ENCODE measurements around the gene POU6F2. TPM values are rescaled to one million over a fixed set of nuclear protein-coding genes. Genes with fewer than 3 reads are reported as not detected.

Gene POU6F2
- total and polyA plus RNA-seq, 2 experiments from 2014 or later, result 7.2 to 7.3 TPM

GRCh38 chr7:39219869-39220268 lies 242.2 kb downstream of the POU6F2 start:
- Histone ChIP-seq H3K4me3 (no peak overlapping the region), H3F3A (replicated peaks; ENCODE audit: low read depth) (no peaks in the 10 kb centered on the region), H3K4me2 (no peak overlapping the region), H3K36me3 (ENCODE audit: insufficient read depth) (no peaks in the 10 kb centered on the region), H4K20me1 (replicated peaks; ENCODE audit: insufficient read depth) (no peaks in the 10 kb centered on the region), H3K9me2 (ENCODE audit: insufficient read depth) (peaks cover 10% of the 10 kb centered on the region), H3K79me2 (replicated peaks; ENCODE audit: insufficient read depth) (no peaks in the 10 kb centered on the region), H2AFZ (no peak overlapping the region), H3K27me3 (ENCODE audit: insufficient read depth) (no peaks in the 10 kb centered on the region), H3K4me1 (ENCODE audit: insufficient read depth) (0 out of 2 replicates have a peak, but pooled peaks cover 6% of the 10 kb centered on the region), H3K27ac (ENCODE audit: low read depth) (no peak overlapping the region)
- H3K9me3 Mint-ChIP-seq, result no peaks in the 10 kb centered on the region
- DNase-seq (ENCODE audit: low spot score) (no peak), ATAC-seq (no peak)
- H3K4me3 Mint-ChIP-seq, result no peak overlapping the region
- no peak for TF ChIP-seq CTCF (conservative IDR thresholded peaks at IDR 0.05; ENCODE audit: low read depth in 2 of 2)
- TF ChIP-seq EZH2 (IDR thresholded peaks at IDR 0.05; ENCODE audit: low read depth, unreplicated experiment), result no peak
- TF ChIP-seq POLR2AphosphoS5 (IDR thresholded peaks at IDR 0.05; ENCODE audit: low read depth), result no peak
- H3K27ac Mint-ChIP-seq, result no peak overlapping the region
- H3K27me3 Mint-ChIP-seq (ENCODE audit: insufficient read depth, low read depth, poor library complexity), result no peaks in the 10 kb centered on the region
- H3K4me1 Mint-ChIP-seq, result peaks cover 4% of the 10 kb centered on the region; the same call in 2 of the 3 replicates
- H3K36me3 Mint-ChIP-seq (ENCODE audit: low read depth), result no peaks in the 10 kb centered on the region

- H2AFZ ChIP-seq, result no peak overlapping the region
- H3K27me3 Mint-ChIP-seq (ENCODE audit: insufficient read depth, low read depth, poor library complexity), result no peaks in the 10 kb centered on the region
- ATAC-seq, result no peak
- TF ChIP-seq CREB1 (CRISPR knock-in tag; IDR thresholded peaks at IDR 0.05; ENCODE audit: low read depth) (no peak), EZH2 (IDR thresholded peaks at IDR 0.05; ENCODE audit: low read depth, unreplicated experiment) (no peak), ZNF114 (CRISPR knock-in tag; IDR thresholded peaks at IDR 0.05) (no peak), EZH2phosphoT487 (IDR thresholded peaks at IDR 0.05; ENCODE audit: unreplicated experiment) (no peak), ETS1 (IDR thresholded peaks at IDR 0.05) (no peak), CTCF (conservative IDR thresholded peaks at IDR 0.05; ENCODE audit: low read depth in 2 of 2) (no peak), ZNF331 (CRISPR knock-in tag; IDR thresholded peaks at IDR 0.05; ENCODE audit: low read depth) (no peak), STAT1 (IDR thresholded peaks at IDR 0.05; ENCODE audit: unreplicated experiment) (no peak), JUNB (IDR thresholded peaks at IDR 0.05; ENCODE audit: unreplicated experiment) (no peak), POLR2AphosphoS5 (IDR thresholded peaks at IDR 0.05; ENCODE audit: low read depth) (no peak), ZNF462 (CRISPR knock-in tag; IDR thresholded peaks at IDR 0.05) (no peak)
Measured at GRCh38 chr7:39221901-39222300, 244.2 kb downstream of the POU6F2 start.

More at GRCh38 chr7:39221901-39222300, 244.2 kb downstream of the POU6F2 start:
- no peaks in the 10 kb centered on the region for H3F3A ChIP-seq (replicated peaks; ENCODE audit: low read depth)
- no peaks in the 10 kb centered on the region for H3K79me2 ChIP-seq (replicated peaks; ENCODE audit: insufficient read depth)
- H3K27ac Mint-ChIP-seq, result no peak overlapping the region
- no peaks in the 10 kb centered on the region for H3K36me3 Mint-ChIP-seq (ENCODE audit: low read depth)
- no peaks in the 10 kb centered on the region for H3K27me3 ChIP-seq (ENCODE audit: insufficient read depth)
- no peaks in the 10 kb centered on the region for H3K4me1 Mint-ChIP-seq
- no peaks in the 10 kb centered on the region for H3K4me1 ChIP-seq (ENCODE audit: insufficient read depth)
- no peak overlapping the region for H3K4me3 Mint-ChIP-seq
- no peaks in the 10 kb centered on the region for H4K20me1 ChIP-seq (replicated peaks; ENCODE audit: insufficient read depth)
- H3K9me2 ChIP-seq (ENCODE audit: insufficient read depth), result peaks cover 10% of the 10 kb centered on the region
- H3K4me3 ChIP-seq, result no peak overlapping the region
- DNase-seq (ENCODE audit: low spot score), result no peak
- no peak overlapping the region for H3K27ac ChIP-seq (ENCODE audit: low read depth)
- no peak overlapping the region for H3K4me2 ChIP-seq
- no peaks in the 10 kb centered on the region for H3K9me3 Mint-ChIP-seq
- no peaks in the 10 kb centered on the region for H3K36me3 ChIP-seq (ENCODE audit: insufficient read depth)

All from GM23338 (cell line).